Memory B cell (primary cell): ENCODE results near the gene AVL9.
"Not testable (repeated sequence)": the region's sequence is repeated elsewhere in the genome, so short reads cannot be mapped to it uniquely, and the experiment has no call there.

Experiments used
- ATAC-seq: fragments of 150-1000 bp; cut with Tn5 transposase; 2 replicates; pipeline ENCODE4 v1.10.0; 2021; ENCODE audit warnings: low read depth, mild to moderate bottlenecking, moderate library complexity
- DNase-seq, 2 donors: peaks; one replicate each; pipeline ENCODE4 v3.0.0; 2022; ENCODE audit warnings: low spot score in 2 of 2
- H3K27ac Mint-ChIP-seq: one replicate; pipeline ENCODE4 v1.8.0; 2022; ENCODE audit warnings: mild to moderate bottlenecking, moderate library complexity, mixed read lengths
- H3K27me3 Mint-ChIP-seq: one replicate; pipeline ENCODE4 v1.8.0; 2022; ENCODE audit warnings: mixed read lengths
- H3K36me3 Mint-ChIP-seq: one replicate; pipeline ENCODE4 v1.8.0; 2022; ENCODE audit warnings: mild to moderate bottlenecking, mixed read lengths
- H3K4me1 Mint-ChIP-seq: one replicate; pipeline ENCODE4 v1.8.0; 2022; ENCODE audit warnings: mixed read lengths
- H3K4me3 Mint-ChIP-seq: one replicate; pipeline ENCODE4 v1.8.0; 2022; ENCODE audit warnings: mild to moderate bottlenecking, moderate library complexity, mixed read lengths
- H3K9me3 Mint-ChIP-seq: one replicate; pipeline ENCODE4 v1.8.0; 2022; ENCODE audit warnings: mixed read lengths

Gene AVL9

GRCh38 chr7:32636725-32637462 lies 141.6 kb downstream of the AVL9 start:
- H3K36me3 Mint-ChIP-seq, H3K27me3 Mint-ChIP-seq, H3K27ac Mint-ChIP-seq, H3K4me3 Mint-ChIP-seq, H3K9me3 Mint-ChIP-seq, DNase-seq, ATAC-seq: not testable (repeated sequence)
- H3K4me1 Mint-ChIP-seq = peaks cover 20% of the 10 kb centered on the region

GRCh38 chr7:32637611-32638010 lies 142.3 kb downstream of the AVL9 start:
- not testable (repeated sequence) for H3K9me3 Mint-ChIP-seq
- H3K4me1 Mint-ChIP-seq = peaks cover 20% of the 10 kb centered on the region

More at GRCh38 chr7:32637611-32638010, 142.3 kb downstream of the AVL9 start:
- not testable (repeated sequence) for DNase-seq, H3K27ac Mint-ChIP-seq, ATAC-seq, H3K4me3 Mint-ChIP-seq, H3K27me3 Mint-ChIP-seq
- H3K36me3 Mint-ChIP-seq = peaks cover 11% of the 10 kb centered on the region
